PC-9 (cell line): ENCODE data around the gene UNC45A. TPM values are rescaled to one million over a fixed set of nuclear protein-coding genes. Genes with fewer than 3 reads are reported as not detected.

Experiments used
- BruUV-seq: library from RNA; stranded (reverse); fragments of 400-500 nt; replicated peaks from 2 replicates; lab custom pipeline; 2021; lab: Mats Ljungman, UMichigan
- CTCF ChIA-PET: fragments of 300-600 bp; sonication (Branson Sonifier 250); formaldehyde crosslinking; loops from one replicate; lab custom pipeline; 2022; ENCODE audit warnings: antibody characterized with exemption; lab: Charles Lee
- POLR2A ChIA-PET: fragments of 300-600 bp; sonication (Branson Sonifier 250); formaldehyde crosslinking; loops from one replicate; lab custom pipeline; 2022; ENCODE audit warnings: antibody characterized with exemption; ENCODE audit not compliant: unreplicated experiment; lab: Charles Lee
- DNase-seq, 2 experiments: peaks; one replicate each; pipeline versions ENCODE4 v3.0.0 to v3.0.0-alpha.2; 2015 to 2022; ENCODE audit warnings: mixed read lengths in 1 of 2
- H2AFZ ChIP-seq: fragments of 200-600 bp; sonication (generic); 2 replicates; pipeline ENCODE4 v1.8.1; 2017; ENCODE audit warnings: antibody characterized with exemption
- H3F3A ChIP-seq: fragments of 200-600 bp; sonication (generic); 2 replicates; pipeline ENCODE4 v1.8.1; 2017; ENCODE audit warnings: antibody characterized with exemption, mild to moderate bottlenecking, low read depth; ENCODE audit not compliant: insufficient read depth
- H3K27ac ChIP-seq: fragments of 200-600 bp; sonication (generic); 2 replicates; pipeline ENCODE4 v1.6.1; 2016; ENCODE audit warnings: mixed run types
- H3K27me3 ChIP-seq: fragments of 200-600 bp; sonication (generic); 2 replicates; pipeline ENCODE4 v1.6.1; 2016; ENCODE audit warnings: low read depth, mixed run types; ENCODE audit not compliant: insufficient read depth
- H3K36me3 ChIP-seq: fragments of 200-600 bp; sonication (generic); 2 replicates; pipeline ENCODE4 v1.6.1; 2016; ENCODE audit warnings: low read depth, mixed run types
- H3K4me1 ChIP-seq: fragments of 200-600 bp; sonication (generic); replicated peaks from 2 replicates; pipeline ENCODE4 v1.6.1; 2016; ENCODE audit warnings: mixed run types; ENCODE audit not compliant: insufficient read depth
- H3K4me2 ChIP-seq: fragments of 200-600 bp; sonication (generic); 2 replicates; pipeline ENCODE4 v1.6.1; 2017; ENCODE audit warnings: mixed run types
- H3K4me3 ChIP-seq: fragments of 200-600 bp; sonication (generic); 2 replicates; pipeline ENCODE4 v1.6.1; 2016; ENCODE audit warnings: mixed run types
- H3K79me2 ChIP-seq: fragments of 200-600 bp; sonication (generic); 2 replicates; pipeline ENCODE4 v1.6.1; 2017; ENCODE audit warnings: low read depth, mixed run types
- H3K9me2 ChIP-seq: fragments of 200-600 bp; sonication (generic); 2 replicates; pipeline ENCODE4 v1.8.1; 2017; ENCODE audit warnings: mild to moderate bottlenecking; ENCODE audit not compliant: insufficient read depth
- H3K9me3 ChIP-seq: fragments of 200-600 bp; sonication (generic); 2 replicates; pipeline ENCODE4 v1.8.1; 2016; ENCODE audit warnings: low read depth; ENCODE audit not compliant: insufficient read depth
- H4K20me1 ChIP-seq: fragments of 200-600 bp; sonication (generic); 2 replicates; pipeline ENCODE4 v1.8.1; 2017; ENCODE audit not compliant: insufficient read depth
- EZH2 ChIP-seq: fragments of 200-600 bp; sonication (generic); IDR thresholded peaks from 2 replicates; pipeline ENCODE4 v1.8.0; 2017; ENCODE audit warnings: antibody characterized with exemption, low read depth
- intact Hi-C: fragments of 100-400 bp; cut with micrococcal nuclease; formaldehyde crosslinking; loops from one replicate; pipeline ENCODE4 v1.10.0; 2022; ENCODE audit not compliant: unreplicated experiment
- total RNA-seq: library from RNA; stranded (reverse); gene quantifications from 2 replicates; pipeline ENCODE4 v1.2.3, GENCODE V29; 2021
- TF ChIP-seq, protein P1 (sequence below): fragments of 200-600 bp; sonication (generic); conservative IDR thresholded peaks from 2 replicates; pipeline ENCODE4 v1.6.1; 2017; ENCODE audit warnings: mixed run types, antibody characterized with exemption, mild to moderate bottlenecking, moderate library complexity

UNC45A gene
- total RNA-seq, 1 experiment from 2014 or later, result 81.8 TPM

GRCh38 chr15:90955624-90956273 lies 20.7 kb downstream of the UNC45A start:
- intact Hi-C loops, result loop anchor here (5.0 kb wide), 2 partner anchors 77 to 317 kb away; no protein-coding TSS in a partner anchor
- Histone ChIP-seq H3K79me2 (peaks cover 25% of the 10 kb centered on the region), H3F3A (peaks cover 18% of the 10 kb centered on the region), H3K9me2 (no peaks in the 10 kb centered on the region), H3K9me3 (no peaks in the 10 kb centered on the region), H2AFZ (0 out of 2 replicates have a peak overlapping the region, but pooled peaks have one; percentile 100), H4K20me1 (no peaks in the 10 kb centered on the region; the same call in 1 of the 2 replicates), H3K4me3 (peak overlapping the region; percentile 98), H3K4me1 (peaks cover 10% of the 10 kb centered on the region), H3K27me3 (no peaks in the 10 kb centered on the region), H3K27ac (no peak overlapping the region), H3K36me3 (no peaks in the 10 kb centered on the region), H3K4me2 (peak overlapping the region; percentile 83)
- POLR2A ChIA-PET, result no interaction called here
- CTCF ChIA-PET, result interaction anchor here (0.5 to 1.6 kb wide), 9 partner anchors 13 to 1012 kb away, joined by 3 to 12 read pairs (median 8); partner anchors contain the start of gene PRC1
- TSS peak; percentile 49 for BruUV-seq
- TF ChIP-seq, protein P1, sequence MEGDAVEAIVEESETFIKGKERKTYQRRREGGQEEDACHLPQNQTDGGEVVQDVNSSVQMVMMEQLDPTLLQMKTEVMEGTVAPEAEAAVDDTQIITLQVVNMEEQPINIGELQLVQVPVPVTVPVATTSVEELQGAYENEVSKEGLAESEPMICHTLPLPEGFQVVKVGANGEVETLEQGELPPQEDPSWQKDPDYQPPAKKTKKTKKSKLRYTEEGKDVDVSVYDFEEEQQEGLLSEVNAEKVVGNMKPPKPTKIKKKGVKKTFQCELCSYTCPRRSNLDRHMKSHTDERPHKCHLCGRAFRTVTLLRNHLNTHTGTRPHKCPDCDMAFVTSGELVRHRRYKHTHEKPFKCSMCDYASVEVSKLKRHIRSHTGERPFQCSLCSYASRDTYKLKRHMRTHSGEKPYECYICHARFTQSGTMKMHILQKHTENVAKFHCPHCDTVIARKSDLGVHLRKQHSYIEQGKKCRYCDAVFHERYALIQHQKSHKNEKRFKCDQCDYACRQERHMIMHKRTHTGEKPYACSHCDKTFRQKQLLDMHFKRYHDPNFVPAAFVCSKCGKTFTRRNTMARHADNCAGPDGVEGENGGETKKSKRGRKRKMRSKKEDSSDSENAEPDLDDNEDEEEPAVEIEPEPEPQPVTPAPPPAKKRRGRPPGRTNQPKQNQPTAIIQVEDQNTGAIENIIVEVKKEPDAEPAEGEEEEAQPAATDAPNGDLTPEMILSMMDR, result no peak
- TF ChIP-seq EZH2, result no peak
- peak in 1 of 2 experiments; percentile 20 for DNase-seq

DNA sequence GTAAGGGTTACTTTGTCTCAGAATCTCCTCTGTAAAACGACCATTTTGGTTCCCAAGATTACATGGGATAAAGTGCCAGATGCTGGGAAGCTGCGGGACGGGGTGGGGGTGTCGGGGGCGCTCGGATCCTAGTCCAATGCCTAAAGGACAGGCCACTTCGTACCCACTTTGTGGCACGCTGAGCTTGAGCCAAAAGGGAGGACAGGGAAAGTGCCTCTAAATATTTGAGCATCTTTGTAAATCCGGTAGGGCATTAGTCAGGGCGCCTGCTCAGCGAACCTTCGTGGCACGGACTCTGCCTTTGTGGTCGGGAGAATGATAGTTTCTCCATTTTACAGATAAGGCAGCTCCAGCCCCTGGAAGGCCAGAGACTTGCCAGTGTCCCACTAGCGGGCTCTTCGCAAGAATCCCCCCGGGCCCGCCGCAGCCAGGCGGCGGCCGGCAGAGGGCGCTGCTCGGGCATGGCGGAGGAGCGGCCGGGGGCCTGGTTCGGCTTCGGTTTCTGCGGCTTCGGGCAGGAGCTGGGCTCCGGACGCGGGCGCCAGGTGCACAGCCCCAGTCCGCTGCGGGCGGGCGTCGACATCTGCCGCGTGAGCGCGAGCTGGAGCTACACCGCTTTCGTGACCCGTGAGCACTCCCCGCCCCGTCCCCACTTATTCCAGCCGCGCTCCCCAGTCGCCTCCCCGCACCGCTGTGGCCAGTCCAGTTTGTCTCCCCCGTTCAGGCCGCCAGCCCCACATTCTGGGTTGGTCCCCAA lies 21.4 kb downstream of the UNC45A start:
- H3K4me3 ChIP-seq, result peak overlapping the region; percentile 98
- TF ChIP-seq, protein P1, result peak; percentile 68
- TF ChIP-seq EZH2, result no peak
- no peaks in the 10 kb centered on the region for H3K9me3 ChIP-seq
- no peak overlapping the region for H2AFZ ChIP-seq
- no peaks in the 10 kb centered on the region; the same call in 1 of the 2 replicates for H4K20me1 ChIP-seq
- peaks cover 10% of the 10 kb centered on the region for H3K4me1 ChIP-seq
- no peaks in the 10 kb centered on the region for H3K9me2 ChIP-seq
- intact Hi-C loops, result loop anchor here (5.0 kb wide), 2 partner anchors 76 to 316 kb away; no protein-coding TSS in a partner anchor
- H3K27me3 ChIP-seq, result no peaks in the 10 kb centered on the region
- POLR2A ChIA-PET, result no interaction called here
- no peaks in the 10 kb centered on the region for H3K36me3 ChIP-seq
- peak in 1 of 2 experiments; percentile 21 for DNase-seq
- peaks cover 25% of the 10 kb centered on the region for H3K79me2 ChIP-seq
- no TSS peak for BruUV-seq
- peaks cover 18% of the 10 kb centered on the region for H3F3A ChIP-seq
- peak overlapping the region; percentile 83 for H3K4me2 ChIP-seq
- H3K27ac ChIP-seq, result no peak overlapping the region
- CTCF ChIA-PET, result interaction anchor here (0.5 to 1.6 kb wide), 12 partner anchors 12 to 1601 kb away, joined by 3 to 12 read pairs (median 5); partner anchors contain the start of gene PRC1

GRCh38 chr15:90957031-90957790 lies 22.1 kb downstream of the UNC45A start:
- Histone ChIP-seq H3K4me2 (no peak overlapping the region), H3K27ac (no peak overlapping the region), H3K4me1 (peaks cover 10% of the 10 kb centered on the region), H3K27me3 (no peaks in the 10 kb centered on the region), H3K9me3 (no peaks in the 10 kb centered on the region), H4K20me1 (peaks cover 1% of the 10 kb centered on the region; the same call in 1 of the 2 replicates), H2AFZ (no peak overlapping the region), H3K79me2 (peaks cover 25% of the 10 kb centered on the region), H3K9me2 (no peaks in the 10 kb centered on the region), H3F3A (peaks cover 23% of the 10 kb centered on the region), H3K36me3 (no peaks in the 10 kb centered on the region), H3K4me3 (no peak overlapping the region)
- ChIA-PET POLR2A (no interaction called here), CTCF (interaction anchor here (0.6 to 1.6 kb wide), 5 partner anchors 11 to 98 kb away, joined by 3 to 10 read pairs (median 5); no protein-coding TSS in a partner anchor)
- no TSS peak for BruUV-seq
- intact Hi-C loops, result loop anchor here (5.0 kb wide), 2 partner anchors 75 to 315 kb away; no protein-coding TSS in a partner anchor
- TF ChIP-seq, protein P1, result no peak
- TF ChIP-seq EZH2, result no peak
- no peak for DNase-seq
